NCI-H1105 treated with DMSO at 0.1 percent for 48 hours (cell line): ENCODE results near the gene TPBGL.

Experiments
- DNase-seq: peaks from one replicate; lab custom pipeline; 2025; lab: John Stamatoyannopoulos, UW

Gene TPBGL

GRCh38 chr11:75240311-75241035 is at the start of gene TPBGL:
Gene TPBGL (plus strand): TSS chr11:75240774. CDS start chr11:75241050, 276 bp downstream.
- peak; percentile 34 for DNase-seq

- DNase-seq: no peak
Measured at GRCh38 chr11:75191330-75191717, 49.2 kb upstream of the TPBGL start.

- DNase-seq: no peak
Measured at GRCh38 chr11:75193271-75193670, 47.3 kb upstream of the TPBGL start.

- no peak for DNase-seq
Measured at GRCh38 chr11:75193711-75194110, 46.9 kb upstream of the TPBGL start.

GRCh38 chr11:75194147-75194546 is 46.4 kb upstream of the TPBGL start:
- no peak for DNase-seq

GRCh38 chr11:75195167-75195962 is 45.2 kb upstream of the TPBGL start:
- peak; percentile 71 for DNase-seq

GRCh38 chr11:75196426-75196825 is 44.1 kb upstream of the TPBGL start:
- DNase-seq: no peak

- no peak for DNase-seq
Measured at GRCh38 chr11:75197512-75198277, 42.9 kb upstream of the TPBGL start.

- DNase-seq: peak; percentile 84
Measured at GRCh38 chr11:75198278-75198973, 42.1 kb upstream of the TPBGL start.

- DNase-seq: peak; percentile 39
Measured at GRCh38 chr11:75199412-75199955, 41.1 kb upstream of the TPBGL start.

GRCh38 chr11:75200051-75200450 is 40.5 kb upstream of the TPBGL start:
- no peak for DNase-seq

- DNase-seq: no peak
Measured at GRCh38 chr11:75200531-75200930, 40.0 kb upstream of the TPBGL start.

- no peak for DNase-seq
Measured at GRCh38 chr11:75201771-75202170, 38.8 kb upstream of the TPBGL start.

GRCh38 chr11:75202195-75202594 is 38.4 kb upstream of the TPBGL start:
- no peak for DNase-seq

- DNase-seq: no peak
Measured at GRCh38 chr11:75203138-75203537, 37.4 kb upstream of the TPBGL start.

- no peak for DNase-seq
Measured at GRCh38 chr11:75203641-75204011, 36.9 kb upstream of the TPBGL start.

- no peak for DNase-seq
Measured at GRCh38 chr11:75204012-75204674, 36.4 kb upstream of the TPBGL start.

- DNase-seq: peak; percentile 45
Measured at GRCh38 chr11:75204685-75205563, 35.6 kb upstream of the TPBGL start.

- DNase-seq: no peak
Measured at GRCh38 chr11:75205564-75206020, 35.0 kb upstream of the TPBGL start.

- no peak for DNase-seq
Measured at GRCh38 chr11:75208446-75208845, 32.1 kb upstream of the TPBGL start.
